ENCODE data around the gene CDH2.
A peak's percentile ranks its signal among the peaks of the same experiment; 100 is the strongest.

Gene CDH2

DNA sequence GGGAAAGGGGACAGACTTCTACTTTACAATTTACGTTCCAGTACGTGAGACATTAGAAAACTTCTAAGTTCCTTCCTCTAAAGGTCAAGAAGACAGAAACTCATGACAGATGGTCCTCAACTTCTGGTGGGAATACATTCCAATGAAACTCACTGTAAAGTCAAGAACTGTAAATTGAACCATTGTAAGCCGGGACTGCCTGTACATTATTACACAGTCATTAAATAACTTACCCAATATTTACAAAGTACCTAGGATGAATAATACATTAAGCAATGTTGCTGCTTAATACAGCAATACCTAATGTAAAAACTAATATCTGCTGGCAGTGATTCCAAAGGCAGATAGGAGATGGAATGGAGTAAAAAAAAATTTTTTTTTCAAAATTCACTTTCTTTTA lies 51.9 kb downstream of the CDH2 start:
- DNase-seq = no peak

DNA sequence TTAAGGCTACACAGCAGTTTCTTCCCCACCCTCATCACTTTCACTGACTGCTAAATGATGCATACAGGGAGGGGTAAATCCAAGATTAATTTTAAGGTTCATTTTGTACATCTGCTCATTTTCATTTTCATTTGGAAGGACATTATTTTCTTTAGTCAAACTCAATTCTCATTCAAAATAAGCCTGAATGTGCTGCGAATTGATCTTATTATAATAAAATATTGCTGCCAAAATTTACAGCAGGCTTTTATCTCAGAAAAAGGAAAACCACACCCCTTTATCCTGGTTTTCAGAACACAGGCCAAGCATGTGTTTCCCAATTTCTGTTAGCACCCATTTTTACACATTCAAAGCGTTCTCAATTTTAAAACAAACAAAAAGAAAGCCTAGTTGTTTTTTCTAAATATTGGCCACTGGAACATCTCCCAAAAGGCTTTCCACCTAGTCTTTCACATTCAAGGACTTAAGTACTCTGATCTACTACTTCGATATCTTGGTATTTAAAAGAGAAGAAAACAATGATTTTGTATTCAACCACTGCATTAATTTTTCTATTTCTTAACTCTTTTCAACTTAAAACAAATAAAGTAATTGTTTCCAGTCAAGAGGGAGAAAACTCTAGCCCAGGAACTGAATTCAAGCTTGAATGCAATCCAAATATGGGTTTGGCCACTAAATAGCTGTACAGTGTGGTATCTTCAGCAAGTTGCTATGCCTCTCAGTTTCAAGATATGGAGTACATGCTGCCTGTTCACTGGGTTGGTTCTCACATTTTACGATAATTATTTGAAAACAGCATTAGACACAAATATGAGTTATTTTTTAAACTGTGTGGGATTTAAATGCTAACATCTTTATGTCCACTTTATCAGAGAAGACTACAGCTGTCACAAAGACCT lies 52.5 kb downstream of the CDH2 start:
- no peak for DNase-seq

DNA sequence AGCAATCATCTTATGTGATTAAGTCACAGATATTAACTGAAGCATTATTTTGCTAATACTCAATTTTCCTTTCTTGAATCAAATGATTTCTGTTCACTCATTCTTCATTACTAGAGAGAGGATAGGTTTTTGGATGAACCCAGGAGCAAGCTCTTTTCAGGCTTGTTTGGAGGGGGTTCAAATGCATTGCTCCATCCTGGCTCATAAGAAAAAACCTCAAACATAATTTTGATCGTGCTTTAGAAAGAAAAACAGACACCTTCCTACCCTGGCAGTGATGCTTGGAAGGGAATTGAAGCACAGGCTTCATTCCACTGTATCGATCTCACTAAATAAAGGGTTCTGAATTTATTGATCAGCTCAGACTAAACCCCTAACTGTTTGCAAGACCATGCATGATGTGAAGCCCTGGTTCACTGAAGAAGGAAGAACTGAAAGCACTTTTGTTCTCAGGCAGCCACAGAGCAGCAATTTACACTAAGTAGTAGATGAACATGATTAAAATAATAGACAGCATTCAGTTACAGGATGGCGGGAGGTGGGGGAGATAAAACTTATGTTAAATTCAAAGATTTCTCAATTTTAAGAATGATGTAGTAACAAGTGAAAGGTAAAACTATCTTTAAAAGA lies 53.4 kb downstream of the CDH2 start:
- no peak for DNase-seq

DNA sequence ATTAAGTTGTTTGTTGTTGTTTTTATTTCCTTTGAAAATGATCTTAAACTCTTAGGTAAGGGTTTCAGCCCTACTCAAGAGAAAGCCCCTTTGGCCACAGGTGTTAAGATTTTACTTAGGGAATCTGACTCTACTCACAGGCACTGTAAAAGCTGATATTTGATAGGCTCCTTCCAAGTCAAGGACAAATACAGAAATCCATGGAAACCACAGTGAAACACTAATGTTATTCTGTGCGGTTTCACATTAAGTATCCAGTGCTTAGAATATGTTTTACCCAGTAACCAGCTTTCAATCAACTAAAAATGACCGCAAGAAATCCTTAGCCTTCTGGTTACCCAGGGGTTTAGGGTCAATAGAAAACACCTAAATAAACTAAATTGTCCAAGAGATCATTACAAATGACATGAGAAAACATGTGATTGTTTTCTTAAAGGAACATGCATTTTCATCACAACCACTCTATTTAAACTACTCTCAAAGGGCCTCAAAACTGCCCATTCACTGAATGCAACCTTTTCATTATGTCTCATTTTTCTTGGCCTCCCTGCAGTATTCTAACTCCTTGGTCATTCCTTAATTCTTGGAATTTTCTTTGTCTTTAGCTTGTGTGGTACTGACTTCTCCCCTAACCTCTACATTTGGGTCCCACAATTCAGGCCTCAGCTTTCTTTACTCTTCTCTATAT lies 56.0 kb downstream of the CDH2 start:
- no peak for DNase-seq

DNA sequence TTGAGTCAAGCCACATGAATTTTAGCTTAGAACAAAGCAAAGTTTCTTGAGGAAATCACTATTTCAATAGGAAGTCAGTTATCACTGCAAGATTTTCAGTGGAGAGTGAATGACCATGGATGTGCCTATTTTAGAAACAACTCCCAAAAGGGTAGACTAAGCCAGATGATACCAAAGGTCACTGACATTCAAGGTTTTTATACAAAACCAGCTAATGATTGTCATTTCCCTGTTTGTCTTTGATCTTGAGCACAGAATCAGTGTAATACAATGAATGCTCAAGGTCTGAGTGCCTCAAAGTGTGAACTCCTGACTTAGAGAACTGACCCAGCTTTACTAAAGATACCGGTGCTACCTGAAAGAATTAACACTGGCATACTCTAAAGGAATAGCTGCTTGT lies 60.5 kb downstream of the CDH2 start:
- no peak for DNase-seq

DNA sequence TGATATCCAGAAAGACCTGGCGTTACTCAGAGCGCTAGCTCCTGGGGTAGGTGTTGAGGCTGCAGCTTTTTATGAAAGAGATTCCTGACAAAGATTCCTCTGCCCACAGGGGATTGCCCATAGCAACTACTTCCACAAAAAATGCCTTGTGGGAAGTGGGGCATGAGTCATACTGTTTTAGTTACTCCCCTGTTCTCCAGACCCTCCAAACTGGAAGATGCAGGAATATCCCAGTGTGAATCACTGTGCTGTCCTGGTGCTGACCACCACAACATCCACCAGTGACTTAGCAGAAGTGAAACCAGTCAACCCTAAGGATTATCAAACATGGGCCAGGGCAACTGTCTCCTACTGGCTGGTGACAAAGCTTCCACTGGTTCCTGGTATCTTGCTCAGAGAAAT lies 61.8 kb downstream of the CDH2 start:
- peak; percentile 9 for DNase-seq

DNA sequence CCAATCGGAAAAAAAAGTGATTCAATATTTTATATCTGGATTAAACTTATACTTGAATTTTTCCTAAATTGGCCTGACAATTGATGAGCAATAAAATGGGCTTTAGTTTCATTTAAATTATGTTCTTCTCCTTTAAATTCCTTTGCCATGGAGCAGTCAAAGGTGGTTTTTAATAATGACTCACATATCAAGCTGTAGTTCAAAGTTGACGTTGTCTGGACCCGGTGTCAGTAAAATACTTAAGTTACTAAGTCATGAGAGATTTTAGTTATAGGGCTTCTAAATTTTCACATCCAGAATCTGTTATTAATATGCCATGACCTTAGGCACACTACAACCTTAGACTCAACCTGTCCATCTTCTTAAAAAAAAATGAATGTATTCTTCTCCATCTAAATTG lies 62.5 kb downstream of the CDH2 start:
- no peak for DNase-seq

DNA sequence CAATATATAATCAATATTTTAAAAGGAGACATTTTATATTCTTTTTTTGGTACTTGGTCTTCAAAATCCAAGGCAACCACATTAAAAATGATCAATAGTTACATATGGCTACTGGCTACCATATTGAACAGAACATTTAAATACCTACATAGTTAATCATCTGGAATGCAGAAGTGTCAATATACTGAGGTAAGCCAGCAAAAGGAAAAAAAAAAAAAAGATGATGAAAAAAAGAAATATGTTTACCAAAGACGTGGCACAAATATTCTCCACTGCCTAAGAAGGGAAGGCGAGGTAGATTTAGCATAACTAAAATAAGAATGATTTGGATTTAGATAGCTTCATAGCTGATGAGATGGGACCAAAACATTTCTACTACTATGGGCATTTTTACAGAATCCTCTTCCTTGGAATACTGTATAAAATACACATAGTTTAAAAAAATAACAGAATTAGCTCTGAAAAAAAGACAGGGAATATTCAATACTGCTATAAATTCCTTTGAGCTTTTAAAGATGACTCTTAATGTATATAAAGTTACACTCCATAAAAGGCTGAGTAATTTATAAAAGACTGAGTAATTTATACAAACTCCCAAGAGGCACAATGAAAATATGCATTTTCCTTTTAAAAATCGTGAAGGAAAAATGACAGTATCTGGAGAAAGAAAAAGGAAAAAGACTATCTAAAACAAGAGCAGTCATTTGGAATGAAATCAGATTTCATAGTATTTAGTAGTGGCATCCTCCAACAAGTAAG lies 63.5 kb downstream of the CDH2 start:
- no peak for DNase-seq

DNA sequence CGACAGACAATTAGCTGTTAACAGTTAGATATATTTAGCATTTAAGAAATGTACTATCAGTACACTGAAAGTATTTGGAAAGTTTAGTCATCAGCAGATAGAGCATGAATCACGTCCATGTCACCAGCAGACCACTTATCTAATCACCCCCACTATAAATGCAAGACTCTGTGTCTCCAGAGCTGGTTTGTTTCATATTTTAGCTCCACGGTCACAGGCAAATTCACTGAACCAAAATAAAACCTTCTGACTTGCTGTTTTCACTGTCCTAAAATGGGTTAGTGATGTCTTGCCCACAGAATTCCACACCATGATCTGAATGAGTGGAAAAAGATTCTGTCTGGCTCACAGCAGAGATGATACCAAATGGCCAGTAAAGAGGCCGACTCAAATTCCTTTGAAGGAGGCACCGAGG lies 64.9 kb downstream of the CDH2 start:
- no peak for DNase-seq

DNA sequence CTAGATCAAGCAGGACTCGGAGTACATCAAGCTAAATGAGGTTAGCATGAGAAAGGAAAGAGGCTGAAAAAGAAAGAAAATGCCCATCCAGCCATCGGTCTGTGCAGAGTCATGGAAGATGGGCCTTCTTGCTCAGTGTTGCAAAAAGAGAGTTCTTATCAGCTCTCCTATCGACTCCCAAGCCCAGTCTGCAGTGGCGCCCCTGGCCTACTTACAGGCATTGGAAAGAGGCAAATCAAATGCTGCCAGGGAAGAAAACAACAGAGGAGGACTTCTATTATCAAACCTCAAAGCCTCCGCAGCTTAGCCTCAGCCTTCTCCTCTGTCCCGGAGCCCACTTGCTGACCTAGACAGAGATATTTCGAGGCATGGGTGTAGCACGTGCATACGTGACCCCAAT lies 66.0 kb downstream of the CDH2 start:
- DNase-seq = no peak

DNA sequence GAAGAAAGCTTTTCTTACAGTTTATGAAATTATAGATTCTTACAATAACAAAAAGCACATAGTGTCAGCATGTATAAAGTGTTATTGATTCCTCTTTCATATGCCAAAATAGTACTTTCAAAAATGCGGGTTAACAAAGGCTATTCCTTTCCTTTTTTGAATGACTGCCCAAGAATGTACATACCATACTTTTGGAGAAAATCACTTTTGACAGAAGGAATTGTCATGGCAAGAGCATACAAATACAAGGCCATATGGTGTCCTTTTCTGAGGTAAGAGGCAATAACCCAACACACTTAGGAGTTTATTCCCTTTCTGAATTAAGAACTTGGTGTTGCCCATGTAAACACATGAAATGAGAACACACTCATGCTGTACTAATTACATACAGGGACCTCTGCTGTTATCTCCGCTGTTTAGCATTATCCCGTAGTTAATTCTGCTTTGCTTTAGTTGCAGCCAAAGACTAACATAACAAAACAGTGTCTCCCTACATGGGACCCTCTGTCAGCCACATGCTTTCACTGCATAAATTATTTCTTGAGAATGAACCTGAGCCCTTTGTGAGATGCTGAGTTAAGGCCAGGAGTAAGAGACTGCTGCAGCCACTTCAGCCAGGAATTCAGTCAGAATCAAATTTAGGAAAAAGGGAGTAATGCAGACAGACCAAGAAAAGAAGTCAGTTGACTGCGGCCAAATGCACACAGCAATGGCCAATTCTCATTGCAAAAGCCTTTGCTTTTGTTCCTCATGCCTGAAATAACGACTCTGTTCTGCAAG lies 67.0 kb downstream of the CDH2 start:
- no peak for DNase-seq

DNA sequence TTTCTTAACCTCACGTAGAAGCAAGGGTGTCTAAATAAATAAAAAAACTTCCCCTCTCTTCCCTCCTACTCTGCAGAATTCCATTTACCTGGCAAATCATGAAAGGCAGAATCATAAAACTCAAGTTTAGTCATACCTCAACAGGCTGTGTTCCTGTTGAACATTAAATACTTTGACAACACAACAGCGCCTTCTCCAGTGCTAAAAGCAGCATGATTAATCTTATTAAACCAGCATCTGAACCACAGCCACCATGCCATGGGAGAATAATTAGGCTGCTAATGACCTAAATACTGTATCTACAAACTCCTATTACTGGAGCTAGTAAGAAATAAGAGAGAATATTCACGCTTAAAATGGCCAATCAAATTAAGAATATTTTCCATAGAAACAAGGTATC lies 68.1 kb downstream of the CDH2 start:
- no peak for DNase-seq

DNA sequence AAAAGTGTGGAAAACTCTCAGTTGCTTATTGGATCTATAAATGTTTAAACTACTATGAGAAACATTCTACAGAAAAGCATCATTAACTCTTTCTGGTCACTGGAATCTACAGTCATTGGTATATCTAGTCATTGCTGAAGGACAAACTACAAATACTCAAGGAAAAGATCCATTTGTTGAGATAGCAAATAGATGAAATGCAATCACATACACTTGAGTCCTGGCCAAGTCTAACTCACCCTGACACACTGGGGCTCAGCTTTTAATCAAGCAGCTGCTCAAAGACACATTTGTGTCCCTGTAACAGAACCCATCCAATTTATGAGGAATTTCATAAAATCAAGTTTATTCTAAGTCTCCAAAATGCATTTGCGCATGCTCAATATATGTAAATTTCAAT lies 68.7 kb downstream of the CDH2 start:
- no peak for DNase-seq

DNA sequence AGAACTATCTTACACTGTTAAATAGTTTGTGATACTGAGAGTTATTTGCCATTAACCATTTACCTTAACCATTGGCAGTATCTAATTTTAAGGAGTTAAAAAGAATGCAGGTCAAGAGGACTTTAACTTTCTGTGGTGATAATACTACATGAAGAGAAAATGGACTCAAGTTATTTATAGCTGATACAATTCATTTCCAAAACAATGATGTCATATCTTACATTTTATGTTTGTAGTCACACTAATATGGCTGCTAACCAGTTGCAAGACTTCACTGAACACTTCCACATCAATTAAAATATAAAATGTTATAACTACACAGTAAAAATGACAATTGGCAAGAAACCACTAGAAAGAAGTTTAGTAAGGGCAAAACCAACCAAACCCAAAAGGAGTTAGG lies 77.7 kb downstream of the CDH2 start:
- DNase-seq = no peak

DNA sequence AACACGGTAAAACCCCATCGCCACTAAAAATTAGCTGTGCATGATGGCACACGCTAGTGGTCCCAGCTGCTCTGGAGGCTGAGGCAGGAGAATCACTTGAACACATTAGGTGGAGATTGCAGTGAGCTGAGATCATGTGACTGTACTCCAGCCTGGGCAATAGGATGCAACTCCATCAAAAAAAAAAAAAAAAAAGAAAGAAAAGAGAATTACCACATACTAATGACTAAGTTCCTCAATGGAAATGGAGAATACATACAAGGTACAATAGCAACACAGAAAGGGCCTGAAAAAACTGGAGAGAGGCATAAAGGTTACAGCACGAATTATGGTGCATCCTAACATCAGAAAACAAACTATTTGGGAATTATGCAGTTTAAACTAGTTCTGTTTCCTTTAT lies 81.3 kb downstream of the CDH2 start:
- no peak for DNase-seq

DNA sequence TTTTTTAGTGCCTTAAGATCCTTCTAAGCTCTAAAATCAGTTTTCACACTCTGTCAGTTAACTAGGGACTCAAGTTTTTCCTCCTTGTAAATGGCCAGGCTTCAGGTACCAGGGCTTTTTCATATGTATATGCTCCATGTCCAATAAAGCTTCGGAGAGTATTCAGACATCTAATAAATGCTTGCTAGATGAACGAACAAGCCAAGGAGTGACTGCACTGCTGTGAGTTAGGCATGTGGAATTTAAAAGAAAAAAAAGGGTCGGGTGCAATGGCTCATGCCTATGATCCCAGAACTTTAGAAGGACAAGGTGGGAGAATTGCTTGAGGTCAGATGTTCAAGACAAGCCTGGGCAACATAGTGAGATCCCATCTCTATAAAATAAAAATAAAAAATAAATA lies 81.9 kb downstream of the CDH2 start:
- no peak for DNase-seq

DNA sequence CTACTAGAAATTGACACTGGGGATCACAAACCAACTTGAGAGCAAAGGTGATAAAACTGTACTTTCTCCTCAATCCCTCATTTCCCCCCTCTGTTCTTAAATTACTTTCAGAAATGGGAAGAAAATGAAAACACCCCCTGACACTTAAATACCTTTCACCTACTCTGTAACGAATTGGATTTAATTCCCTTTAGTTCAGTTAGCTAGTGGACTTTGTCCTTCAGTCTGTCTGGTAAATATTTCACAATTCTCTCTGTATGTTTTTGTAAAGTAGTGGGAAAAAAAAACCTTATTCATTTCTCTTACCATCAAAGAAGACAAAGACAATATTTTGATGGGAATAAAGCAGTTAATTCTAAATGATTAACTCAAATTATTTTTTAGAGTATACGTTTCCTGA lies 85.7 kb downstream of the CDH2 start:
- no peak for DNase-seq

DNA sequence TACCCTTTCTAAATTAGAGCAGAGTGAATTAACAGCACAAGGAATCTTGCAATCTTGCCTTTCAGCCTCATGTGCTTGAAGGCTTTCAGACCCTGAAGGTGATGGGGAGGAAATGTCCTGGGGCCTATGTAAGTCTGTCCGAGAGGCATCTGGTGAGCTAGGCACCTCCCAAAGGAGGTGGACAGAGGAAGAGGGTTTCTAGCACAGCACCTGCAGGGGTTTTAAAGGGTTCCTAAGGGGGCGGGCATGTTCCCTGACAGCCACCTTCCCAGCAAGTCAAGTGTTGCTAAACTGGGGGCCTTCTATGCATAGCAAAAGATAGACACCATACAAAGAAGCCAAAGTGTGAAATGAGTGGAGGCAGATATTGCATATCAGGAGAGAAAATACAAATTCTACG lies 88.5 kb downstream of the CDH2 start:
- DNase-seq = no peak

DNA sequence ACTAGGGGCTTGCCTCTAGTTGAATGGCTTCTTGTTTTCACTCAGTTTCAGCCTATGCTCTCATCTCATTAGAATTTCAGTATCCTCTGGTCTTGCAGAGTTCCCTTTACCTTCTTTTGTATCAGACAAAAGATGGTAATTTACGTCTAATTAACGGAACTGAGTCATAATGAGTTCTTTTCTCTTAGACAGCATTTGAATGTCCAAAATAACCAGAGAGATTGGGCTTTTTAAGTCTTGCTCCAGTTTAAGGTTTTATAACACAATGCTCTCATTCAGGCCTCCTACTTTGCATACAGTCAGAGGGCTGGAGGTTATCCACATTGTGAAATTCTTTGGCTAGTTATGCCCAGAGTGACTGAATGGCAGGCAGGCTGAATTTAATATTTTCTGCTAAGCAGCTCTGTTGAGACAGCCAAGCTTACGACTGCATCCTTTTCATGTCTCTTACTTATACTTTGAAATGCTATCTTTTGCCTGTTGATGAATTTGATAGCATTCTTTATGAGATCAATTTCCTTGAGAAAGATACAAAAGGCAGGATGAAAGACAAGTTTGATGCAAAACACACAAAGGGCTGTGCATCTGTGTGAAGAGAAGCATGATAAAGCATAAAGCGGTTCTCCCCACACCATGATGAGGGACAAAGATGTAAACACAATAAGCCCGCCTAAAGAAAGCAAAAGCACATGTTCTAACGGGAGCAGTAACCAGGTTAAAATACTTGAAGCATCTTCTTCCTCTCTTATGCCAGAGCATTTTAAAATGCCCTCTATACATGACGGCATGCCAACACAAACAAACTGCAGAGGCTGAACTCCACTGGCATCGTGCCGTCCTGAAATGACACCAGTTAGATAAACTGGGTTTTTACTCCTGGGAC lies 90.0 kb downstream of the CDH2 start:
- no peak for DNase-seq

DNA sequence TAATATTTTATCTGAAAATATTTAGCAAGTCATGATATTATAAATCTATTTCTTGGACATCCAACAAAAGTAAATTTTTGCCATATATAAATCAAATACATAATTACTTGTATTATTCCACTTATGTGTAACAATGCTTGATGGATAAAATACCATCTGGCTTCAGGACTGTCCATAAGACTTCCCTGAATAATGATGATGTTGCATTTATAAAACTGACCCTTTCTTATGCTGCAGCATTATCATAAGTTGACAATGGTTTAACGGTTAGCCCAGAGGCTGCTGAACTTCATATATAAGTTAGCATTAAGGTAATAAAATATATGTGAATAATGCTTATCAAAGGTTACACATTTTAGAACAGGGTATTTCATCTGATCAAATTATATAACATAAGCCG lies 95.4 kb downstream of the CDH2 start:
- no peak for DNase-seq

DNA sequence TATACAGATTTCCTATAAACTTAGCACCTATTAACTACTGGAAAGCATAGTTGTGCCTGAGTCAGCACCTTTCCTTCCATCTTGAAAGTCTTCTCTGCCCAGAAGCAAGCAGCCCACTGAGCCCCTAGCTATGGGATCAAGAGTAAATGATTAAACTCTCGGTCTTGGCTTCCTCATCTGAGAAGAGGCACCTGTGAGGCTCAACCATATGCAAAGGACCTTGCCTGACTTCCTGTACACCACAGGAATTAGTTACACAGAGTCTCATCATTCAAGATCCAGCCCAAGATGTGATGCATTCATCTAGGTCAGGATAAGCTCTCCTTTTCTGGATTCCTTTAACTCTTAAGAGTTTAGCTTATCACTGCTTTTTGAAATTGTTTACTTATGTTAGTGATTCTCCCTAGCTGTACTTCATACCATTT lies 96.0 kb downstream of the CDH2 start:
- DNase-seq = no peak
